ENCODE measurements around the gene MAPT. TPM values are rescaled to one million over a fixed set of nuclear protein-coding genes. Genes with fewer than 3 reads are reported as not detected.

Gene MAPT
- total RNA-seq, 6 donors from 2014 or later = 2.1 to 3.7 (median 2.8) TPM

- Histone ChIP-seq H3K4me3 (no peak overlapping the region), H3K27me3 (peaks cover 0 to 5% (median 0%) of the 10 kb centered on the region in 4 donors), H3K4me1 (peaks cover 4 to 13% (median 12%) of the 10 kb centered on the region in 4 donors), H3K9me3 (no peaks in the 10 kb centered on the region), H3K36me3 (no peaks in the 10 kb centered on the region), H3K27ac (no peak overlapping the region)
- DNase-seq (no peak), ATAC-seq (ENCODE audit: low FRiP score in 2 of 2) (no peak)
- TF ChIP-seq POLR2A (IDR thresholded peaks at IDR 0.05) = no peak
- no peak for TF ChIP-seq EP300 (IDR thresholded peaks at IDR 0.05)
- TF ChIP-seq POLR2AphosphoS5 (IDR thresholded peaks at IDR 0.05) = no peak
- TF ChIP-seq, protein P1, sequence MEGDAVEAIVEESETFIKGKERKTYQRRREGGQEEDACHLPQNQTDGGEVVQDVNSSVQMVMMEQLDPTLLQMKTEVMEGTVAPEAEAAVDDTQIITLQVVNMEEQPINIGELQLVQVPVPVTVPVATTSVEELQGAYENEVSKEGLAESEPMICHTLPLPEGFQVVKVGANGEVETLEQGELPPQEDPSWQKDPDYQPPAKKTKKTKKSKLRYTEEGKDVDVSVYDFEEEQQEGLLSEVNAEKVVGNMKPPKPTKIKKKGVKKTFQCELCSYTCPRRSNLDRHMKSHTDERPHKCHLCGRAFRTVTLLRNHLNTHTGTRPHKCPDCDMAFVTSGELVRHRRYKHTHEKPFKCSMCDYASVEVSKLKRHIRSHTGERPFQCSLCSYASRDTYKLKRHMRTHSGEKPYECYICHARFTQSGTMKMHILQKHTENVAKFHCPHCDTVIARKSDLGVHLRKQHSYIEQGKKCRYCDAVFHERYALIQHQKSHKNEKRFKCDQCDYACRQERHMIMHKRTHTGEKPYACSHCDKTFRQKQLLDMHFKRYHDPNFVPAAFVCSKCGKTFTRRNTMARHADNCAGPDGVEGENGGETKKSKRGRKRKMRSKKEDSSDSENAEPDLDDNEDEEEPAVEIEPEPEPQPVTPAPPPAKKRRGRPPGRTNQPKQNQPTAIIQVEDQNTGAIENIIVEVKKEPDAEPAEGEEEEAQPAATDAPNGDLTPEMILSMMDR (IDR thresholded peaks at IDR 0.05) = no peak
- 50 to 54% methylated on average over 10 of the region's 10 CpGs for WGBS, 2 donors
These were observed 57.0 kb downstream of the MAPT start for GRCh38 chr17:45951403-45951802.

GRCh38 chr17:45951941-45952340, 57.6 kb downstream of the MAPT start:
- no peaks in the 10 kb centered on the region for H3K9me3 ChIP-seq
- TF ChIP-seq POLR2A (IDR thresholded peaks at IDR 0.05) (no peak), POLR2AphosphoS5 (IDR thresholded peaks at IDR 0.05) (no peak), EP300 (IDR thresholded peaks at IDR 0.05) (no peak)
- TF ChIP-seq, protein P1 (IDR thresholded peaks at IDR 0.05) = no peak
- no peak overlapping the region for H3K27ac ChIP-seq
- H3K4me1 ChIP-seq = peaks cover 4 to 13% (median 12%) of the 10 kb centered on the region in 4 donors
- H3K4me3 ChIP-seq = no peak overlapping the region
- ATAC-seq (ENCODE audit: low FRiP score in 2 of 2) = no peak
- H3K27me3 ChIP-seq = peaks cover 0 to 5% (median 0%) of the 10 kb centered on the region in 4 donors
- no peaks in the 10 kb centered on the region for H3K36me3 ChIP-seq
- WGBS, 2 donors = 53 to 72% methylated on average over 6 of the region's 6 CpGs
- no peak for DNase-seq

- no peaks in the 10 kb centered on the region for H3K36me3 ChIP-seq
These were observed 58.5 kb downstream of the MAPT start for GRCh38 chr17:45952814-45953320.

DNA sequence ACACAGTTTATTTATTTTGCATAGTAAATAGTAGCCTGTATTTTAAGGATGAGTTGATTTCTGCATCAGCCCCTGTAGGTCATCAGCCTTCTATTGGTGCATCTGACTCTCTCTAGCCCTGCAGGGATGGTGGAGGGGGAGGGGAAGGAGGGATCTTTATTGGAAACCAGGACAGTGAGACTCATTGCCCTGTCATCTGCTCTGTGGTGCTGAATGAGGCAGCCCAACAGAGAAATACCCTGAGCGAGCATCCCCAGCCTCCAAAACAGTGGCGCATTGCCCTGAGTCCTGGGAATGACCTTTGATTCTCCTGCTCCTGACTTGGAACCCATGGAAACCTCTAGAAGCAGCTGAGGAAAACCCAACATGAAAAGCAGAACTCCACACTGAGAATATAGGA, 59.2 kb downstream of the MAPT start:
- H3K27me3 ChIP-seq = peaks cover 0 to 5% (median 0%) of the 10 kb centered on the region in 4 donors
- TF ChIP-seq, protein P1 (IDR thresholded peaks at IDR 0.05) = no peak
- TF ChIP-seq POLR2AphosphoS5 (IDR thresholded peaks at IDR 0.05) (no peak), EP300 (IDR thresholded peaks at IDR 0.05) (no peak), POLR2A (IDR thresholded peaks at IDR 0.05) (no peak)
- no peak for ATAC-seq (ENCODE audit: low FRiP score in 2 of 2)
- H3K9me3 ChIP-seq = no peaks in the 10 kb centered on the region
- H3K36me3 ChIP-seq = no peaks in the 10 kb centered on the region
- H3K4me3 ChIP-seq = no peak overlapping the region
- peaks cover 4 to 10% (median 8%) of the 10 kb centered on the region in 4 donors for H3K4me1 ChIP-seq
- WGBS, 2 donors = 90 to 95% methylated on average over 2 of the region's 2 CpGs
- no peak overlapping the region for H3K27ac ChIP-seq
- DNase-seq = no peak

More at GRCh38 chr17:45952814-45953320, 58.5 kb downstream of the MAPT start:
- Histone ChIP-seq H3K9me3 (no peaks in the 10 kb centered on the region), H3K4me1 (peaks cover 4 to 13% (median 10%) of the 10 kb centered on the region in 4 donors), H3K4me3 (no peak overlapping the region), H3K27ac (no peak overlapping the region), H3K27me3 (peaks cover 0 to 5% (median 0%) of the 10 kb centered on the region in 4 donors)
- ATAC-seq (ENCODE audit: low FRiP score in 2 of 2) = no peak
- TF ChIP-seq, protein P1 (IDR thresholded peaks at IDR 0.05) = no peak
- TF ChIP-seq POLR2AphosphoS5 (IDR thresholded peaks at IDR 0.05) (no peak), POLR2A (IDR thresholded peaks at IDR 0.05) (no peak), EP300 (IDR thresholded peaks at IDR 0.05) (no peak)
- WGBS, 2 donors = 90 to 100% methylated on average over 3 to 6 of the region's 6 CpGs
- no peak for DNase-seq

DNA sequence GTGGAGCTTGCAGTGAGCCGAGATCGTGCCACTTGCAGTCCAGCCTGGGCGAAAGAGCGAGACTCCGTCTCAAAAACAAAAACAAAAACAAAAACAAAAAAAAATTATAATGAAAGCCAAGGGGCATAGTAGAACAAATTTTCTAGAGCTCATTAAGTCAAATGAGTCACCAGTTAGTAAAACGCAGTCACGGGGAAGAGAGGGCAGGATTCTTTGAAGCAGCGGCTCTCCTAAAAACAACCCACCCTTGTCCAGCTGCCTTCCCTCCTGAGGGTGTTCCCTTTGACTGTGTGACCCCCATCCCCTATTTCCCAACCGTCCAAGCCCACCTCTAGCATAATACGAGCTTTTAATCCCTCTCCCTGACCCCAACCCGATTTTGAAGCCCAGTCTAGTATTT, 60.6 kb downstream of the MAPT start:
- Histone ChIP-seq H3K27me3 (peaks cover 0 to 2% (median 0%) of the 10 kb centered on the region in 4 donors), H3K36me3 (no peaks in the 10 kb centered on the region), H3K4me3 (no peak overlapping the region), H3K27ac (no peak overlapping the region), H3K9me3 (no peaks in the 10 kb centered on the region), H3K4me1 (no peaks in the 10 kb centered on the region)
- DNase-seq (no peak), ATAC-seq (ENCODE audit: low FRiP score in 2 of 2) (no peak)
- WGBS, 2 donors = 81 to 86% methylated on average over 11 of the region's 11 CpGs
- TF ChIP-seq EP300 (IDR thresholded peaks at IDR 0.05) (no peak), POLR2A (IDR thresholded peaks at IDR 0.05) (no peak), POLR2AphosphoS5 (IDR thresholded peaks at IDR 0.05) (no peak)
- TF ChIP-seq, protein P1 (IDR thresholded peaks at IDR 0.05) = no peak
